ENCODE measurements around the gene PERCC1. TPM values are rescaled to one million over a fixed set of nuclear protein-coding genes. Genes with fewer than 3 reads are reported as not detected.

Gene PERCC1
- polyA plus RNA-seq, 4 donors: 0.58 to 0.69 TPM; not detected in 2

DNA sequence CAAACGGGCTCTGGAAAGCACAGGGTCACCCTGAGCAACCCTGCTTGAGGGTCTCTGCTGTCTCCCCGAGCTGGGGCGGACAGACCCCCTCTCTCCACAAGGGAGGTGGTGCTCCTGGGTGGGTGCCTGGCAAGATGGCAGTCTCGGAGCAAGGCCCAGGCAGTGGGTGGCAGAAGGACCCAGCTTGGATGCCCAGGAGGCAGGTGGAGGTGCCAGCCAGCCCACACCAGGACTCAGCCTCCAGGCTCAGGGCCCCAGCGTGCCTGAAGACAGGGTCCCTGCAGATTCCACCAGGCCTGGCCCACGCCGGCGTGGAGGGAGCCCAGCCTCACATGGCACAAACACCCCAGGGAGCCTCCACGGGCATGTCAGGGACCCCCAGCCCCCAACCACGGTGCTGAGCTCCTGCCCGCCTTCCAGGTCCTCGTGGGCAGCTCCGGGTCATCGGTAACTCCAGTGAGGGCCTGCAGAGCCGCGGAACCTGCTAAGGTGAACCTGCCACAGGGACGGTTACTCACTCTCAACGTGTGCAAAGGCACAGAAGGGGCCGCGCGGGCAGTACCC is 37.2 kb upstream of the PERCC1 start:
- no peak for DNase-seq
- peaks cover 13 to 83% (median 23%) of the 10 kb centered on the region in 3 donors for H3K36me3 ChIP-seq (ENCODE audit: control insufficient read depth in 3 of 3, insufficient read depth in 2 of 3, low read depth in 1 of 3, low read length in 3 of 3)
- 97 to 98% (median 97%) methylated on average over 20 to 21 of the region's 21 CpGs for whole genome bisulfite sequencing, 3 donors

DNA sequence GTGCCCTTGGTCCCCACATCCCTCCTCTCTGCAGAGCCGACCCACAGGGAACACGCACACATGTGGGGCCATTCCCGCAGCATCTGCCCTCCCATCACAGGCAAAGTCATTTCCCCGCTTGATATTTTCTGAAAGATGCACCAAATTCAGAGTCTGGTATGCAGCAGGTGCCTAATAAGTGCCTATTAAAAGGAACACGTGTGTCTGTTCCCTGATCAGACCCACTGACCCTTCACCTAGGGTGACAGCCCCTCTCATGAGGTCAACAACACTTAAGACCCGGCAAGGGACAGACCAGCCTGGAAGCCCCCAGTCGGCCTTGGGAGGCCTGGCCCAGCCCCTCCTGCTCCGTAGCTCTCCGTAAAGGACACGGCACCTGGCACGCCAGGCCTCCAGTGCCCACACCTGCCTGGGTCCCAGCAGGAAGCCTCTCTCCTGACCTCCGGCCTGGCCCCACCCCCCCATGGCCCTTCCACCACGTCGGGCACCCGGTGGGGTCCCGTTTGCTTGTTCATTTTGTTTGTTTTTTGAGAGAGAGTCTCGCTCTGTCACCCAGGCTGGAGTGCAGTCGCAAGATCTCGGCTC is 36.4 kb upstream of the PERCC1 start:
- WGBS, 3 donors: 91 to 92% (median 91%) methylated on average over 19 of the region's 19 CpGs
- H3K4me3 ChIP-seq (ENCODE audit: low read depth in 1 of 3, low read length in 3 of 3): no peak overlapping the region
- H3K27me3 ChIP-seq (ENCODE audit: control insufficient read depth in 3 of 3, insufficient read depth in 3 of 3, low read length in 3 of 3): no peaks in the 10 kb centered on the region
- DNase-seq: no peak
- H3K4me1 ChIP-seq (ENCODE audit: control insufficient read depth in 3 of 3, insufficient read depth in 2 of 3, low read depth in 1 of 3, low read length in 2 of 3): no peaks in the 10 kb centered on the region
- peaks cover 16 to 84% (median 23%) of the 10 kb centered on the region in 3 donors for H3K36me3 ChIP-seq (ENCODE audit: control insufficient read depth in 3 of 3, insufficient read depth in 2 of 3, low read depth in 1 of 3, low read length in 3 of 3)
- H3K27ac ChIP-seq (ENCODE audit: low read depth in 1 of 3, low read length in 2 of 3): no peak overlapping the region
- H3K9me3 ChIP-seq (ENCODE audit: control insufficient read depth in 2 of 2, insufficient read depth in 1 of 2, low read depth in 1 of 2, low read length in 1 of 2): no peaks in the 10 kb centered on the region
- no peak for FAIRE-seq

More for the DNA sequence above, 37.2 kb upstream of the PERCC1 start:
- H3K4me3 ChIP-seq (ENCODE audit: low read depth in 1 of 3, low read length in 3 of 3): no peak overlapping the region
- no peaks in the 10 kb centered on the region for H3K4me1 ChIP-seq (ENCODE audit: control insufficient read depth in 3 of 3, insufficient read depth in 2 of 3, low read depth in 1 of 3, low read length in 2 of 3)
- no peaks in the 10 kb centered on the region for H3K9me3 ChIP-seq (ENCODE audit: control insufficient read depth in 2 of 2, insufficient read depth in 1 of 2, low read depth in 1 of 2, low read length in 1 of 2)
- FAIRE-seq: no peak
- H3K27ac ChIP-seq (ENCODE audit: low read depth in 1 of 3, low read length in 2 of 3): no peak overlapping the region
- no peaks in the 10 kb centered on the region for H3K27me3 ChIP-seq (ENCODE audit: control insufficient read depth in 3 of 3, insufficient read depth in 3 of 3, low read length in 3 of 3)

DNA sequence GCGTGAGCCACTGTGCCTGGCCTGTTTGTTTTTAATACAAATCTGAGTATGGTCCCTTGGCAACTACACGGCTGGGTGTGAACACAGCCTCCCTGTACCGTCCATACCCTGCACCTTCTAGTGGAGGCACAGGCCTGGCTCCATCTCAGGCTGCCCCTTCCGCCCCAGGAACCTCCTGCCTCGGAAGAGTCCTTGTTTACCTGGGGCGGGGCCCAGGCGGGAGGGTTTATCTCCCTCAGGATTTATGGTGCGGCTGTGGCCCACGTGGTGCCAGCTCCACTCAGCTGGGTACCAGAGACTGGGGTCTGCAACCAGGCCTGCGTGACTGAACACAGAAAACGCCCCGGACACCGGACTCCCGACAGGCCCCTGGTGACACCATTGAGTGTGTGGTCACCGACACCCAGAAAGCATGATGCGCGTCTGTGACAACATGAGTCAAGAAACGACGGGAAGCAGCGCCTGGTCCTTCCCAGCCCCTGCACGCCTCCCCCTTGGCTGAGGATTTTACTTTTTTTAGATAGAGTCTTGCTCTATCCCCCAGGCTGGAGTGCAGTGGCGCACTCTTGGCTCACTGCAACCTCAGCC is 35.3 kb upstream of the PERCC1 start:
- no peaks in the 10 kb centered on the region for H3K9me3 ChIP-seq (ENCODE audit: control insufficient read depth in 2 of 2, insufficient read depth in 1 of 2, low read depth in 1 of 2, low read length in 1 of 2)
- 68 to 83% (median 82%) methylated on average over 22 of the region's 22 CpGs for WGBS, 3 donors
- no peak overlapping the region for H3K4me3 ChIP-seq (ENCODE audit: low read depth in 1 of 3, low read length in 3 of 3)
- no peaks in the 10 kb centered on the region for H3K27me3 ChIP-seq (ENCODE audit: control insufficient read depth in 3 of 3, insufficient read depth in 3 of 3, low read length in 3 of 3)
- H3K27ac ChIP-seq (ENCODE audit: low read depth in 1 of 3, low read length in 2 of 3): no peak overlapping the region
- H3K4me1 ChIP-seq (ENCODE audit: control insufficient read depth in 3 of 3, insufficient read depth in 2 of 3, low read depth in 1 of 3, low read length in 2 of 3): no peaks in the 10 kb centered on the region
- peaks cover 16 to 83% (median 16%) of the 10 kb centered on the region in 3 donors for H3K36me3 ChIP-seq (ENCODE audit: control insufficient read depth in 3 of 3, insufficient read depth in 2 of 3, low read depth in 1 of 3, low read length in 3 of 3)
- FAIRE-seq (no peak), DNase-seq (peak in 1 of 2 donors; percentile 23)

DNA sequence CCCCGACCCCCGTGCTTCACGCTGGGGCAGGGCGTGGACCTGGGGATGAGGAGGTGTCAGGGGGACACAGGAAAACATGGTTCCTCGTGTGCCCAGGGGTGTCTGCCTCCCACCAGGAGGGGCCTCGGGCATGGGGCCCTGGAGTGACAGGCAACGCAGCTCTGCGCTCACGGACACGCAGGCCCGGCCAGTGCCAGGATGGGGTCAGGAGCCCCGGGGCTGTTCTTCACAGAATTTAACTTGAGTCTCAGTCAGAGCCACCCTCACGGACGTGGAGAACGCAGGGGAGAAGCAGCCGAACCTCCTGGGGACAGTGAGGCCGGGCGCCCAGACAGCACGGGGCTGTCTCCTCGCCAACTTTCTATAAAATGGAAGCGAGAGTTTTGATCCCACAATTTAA is 33.1 kb upstream of the PERCC1 start:
- Histone ChIP-seq H3K27me3 (ENCODE audit: control insufficient read depth in 3 of 3, insufficient read depth in 3 of 3, low read length in 3 of 3) (no peaks in the 10 kb centered on the region), H3K9me3 (ENCODE audit: control insufficient read depth in 2 of 2, insufficient read depth in 1 of 2, low read depth in 1 of 2, low read length in 1 of 2) (no peaks in the 10 kb centered on the region), H3K27ac (ENCODE audit: low read depth in 1 of 3, low read length in 2 of 3) (no peak overlapping the region), H3K36me3 (ENCODE audit: control insufficient read depth in 3 of 3, insufficient read depth in 2 of 3, low read depth in 1 of 3, low read length in 3 of 3) (peaks cover 18 to 86% (median 21%) of the 10 kb centered on the region in 3 donors), H3K4me3 (ENCODE audit: low read depth in 1 of 3, low read length in 3 of 3) (no peak overlapping the region), H3K4me1 (ENCODE audit: control insufficient read depth in 3 of 3, insufficient read depth in 2 of 3, low read depth in 1 of 3, low read length in 2 of 3) (no peaks in the 10 kb centered on the region)
- DNase-seq (no peak), FAIRE-seq (no peak)
- 94 to 95% (median 94%) methylated on average over 17 to 21 of the region's 21 CpGs for WGBS, 3 donors

DNA sequence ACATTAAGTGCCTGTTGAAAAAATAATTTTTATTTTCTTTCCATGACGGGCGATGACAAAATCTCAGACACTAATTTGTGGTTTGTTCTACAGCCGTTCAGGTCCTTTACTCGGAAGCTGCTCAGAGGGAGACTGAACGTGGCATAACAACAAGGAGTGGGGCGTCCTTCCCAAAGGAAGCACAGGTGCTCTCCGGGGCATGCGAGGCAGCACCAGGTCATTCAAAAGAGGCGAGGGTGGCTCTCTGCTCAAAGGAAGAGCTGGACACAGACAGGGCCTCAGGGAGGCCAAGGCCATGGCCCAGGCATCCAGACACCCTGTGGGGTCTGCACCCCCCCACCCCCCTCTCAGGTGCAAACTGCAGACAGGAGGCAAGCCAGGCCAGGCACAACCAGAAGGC is 32.5 kb upstream of the PERCC1 start:
- Histone ChIP-seq H3K27ac (ENCODE audit: low read depth in 1 of 3, low read length in 2 of 3) (no peak overlapping the region), H3K4me3 (ENCODE audit: low read depth in 1 of 3, low read length in 3 of 3) (no peak overlapping the region), H3K36me3 (ENCODE audit: control insufficient read depth in 3 of 3, insufficient read depth in 2 of 3, low read depth in 1 of 3, low read length in 3 of 3) (peaks cover 17 to 86% (median 20%) of the 10 kb centered on the region in 3 donors), H3K4me1 (ENCODE audit: control insufficient read depth in 3 of 3, insufficient read depth in 2 of 3, low read depth in 1 of 3, low read length in 2 of 3) (no peaks in the 10 kb centered on the region), H3K27me3 (ENCODE audit: control insufficient read depth in 3 of 3, insufficient read depth in 3 of 3, low read length in 3 of 3) (no peaks in the 10 kb centered on the region), H3K9me3 (ENCODE audit: control insufficient read depth in 2 of 2, insufficient read depth in 1 of 2, low read depth in 1 of 2, low read length in 1 of 2) (no peaks in the 10 kb centered on the region)
- WGBS, 3 donors: 95 to 96% (median 95%) methylated on average over 9 of the region's 9 CpGs
- no peak for FAIRE-seq
- no peak for DNase-seq

DNA sequence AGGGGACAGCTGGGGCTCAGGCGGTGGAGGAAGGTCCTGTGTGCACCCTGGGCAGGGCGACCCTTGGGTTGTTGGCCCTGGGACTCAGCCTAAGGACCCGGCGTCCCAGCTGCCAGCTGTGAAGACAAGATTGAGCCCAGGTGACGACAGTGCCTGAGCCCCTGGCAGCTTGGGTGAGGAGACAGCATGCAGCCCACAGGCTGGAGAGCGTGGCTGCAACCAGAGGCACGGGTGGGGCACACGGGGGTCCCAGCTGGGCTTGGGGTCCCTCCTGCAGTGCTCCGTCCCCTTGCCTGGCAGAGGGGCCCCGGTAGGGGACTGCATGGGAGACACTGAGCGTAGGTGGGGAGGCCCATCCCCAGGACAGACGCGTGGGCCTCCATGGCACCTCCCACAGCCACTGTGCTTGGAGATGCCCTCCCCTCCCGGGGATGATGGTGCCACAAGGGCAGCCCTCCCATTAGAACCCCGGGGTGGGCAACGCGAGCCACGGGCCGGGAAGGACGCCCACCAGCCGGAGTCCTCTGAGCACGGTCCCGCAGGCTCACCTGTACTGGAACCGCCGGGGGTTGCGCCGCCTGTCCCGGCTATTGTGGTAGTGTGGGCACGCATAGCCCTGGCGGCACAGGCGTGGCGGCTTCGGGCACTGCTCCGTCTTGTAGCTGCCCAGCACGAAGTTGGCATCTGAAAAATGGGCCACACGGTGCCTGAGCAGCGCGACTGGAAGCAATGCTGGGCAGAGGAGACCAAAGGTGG is 31.9 kb upstream of the PERCC1 start:
- peaks cover 11 to 86% (median 14%) of the 10 kb centered on the region in 3 donors for H3K36me3 ChIP-seq (ENCODE audit: control insufficient read depth in 3 of 3, insufficient read depth in 2 of 3, low read depth in 1 of 3, low read length in 3 of 3)
- no peak overlapping the region for H3K4me3 ChIP-seq (ENCODE audit: low read depth in 1 of 3, low read length in 3 of 3)
- H3K4me1 ChIP-seq (ENCODE audit: control insufficient read depth in 3 of 3, insufficient read depth in 2 of 3, low read depth in 1 of 3, low read length in 2 of 3): no peaks in the 10 kb centered on the region
- 96 to 98% (median 96%) methylated on average over 28 to 38 of the region's 38 CpGs for WGBS, 3 donors
- no peaks in the 10 kb centered on the region for H3K27me3 ChIP-seq (ENCODE audit: control insufficient read depth in 3 of 3, insufficient read depth in 3 of 3, low read length in 3 of 3)
- FAIRE-seq: no peak
- no peak overlapping the region for H3K27ac ChIP-seq (ENCODE audit: low read depth in 1 of 3, low read length in 2 of 3)
- no peaks in the 10 kb centered on the region for H3K9me3 ChIP-seq (ENCODE audit: control insufficient read depth in 2 of 2, insufficient read depth in 1 of 2, low read depth in 1 of 2, low read length in 1 of 2)
- DNase-seq: no peak

DNA sequence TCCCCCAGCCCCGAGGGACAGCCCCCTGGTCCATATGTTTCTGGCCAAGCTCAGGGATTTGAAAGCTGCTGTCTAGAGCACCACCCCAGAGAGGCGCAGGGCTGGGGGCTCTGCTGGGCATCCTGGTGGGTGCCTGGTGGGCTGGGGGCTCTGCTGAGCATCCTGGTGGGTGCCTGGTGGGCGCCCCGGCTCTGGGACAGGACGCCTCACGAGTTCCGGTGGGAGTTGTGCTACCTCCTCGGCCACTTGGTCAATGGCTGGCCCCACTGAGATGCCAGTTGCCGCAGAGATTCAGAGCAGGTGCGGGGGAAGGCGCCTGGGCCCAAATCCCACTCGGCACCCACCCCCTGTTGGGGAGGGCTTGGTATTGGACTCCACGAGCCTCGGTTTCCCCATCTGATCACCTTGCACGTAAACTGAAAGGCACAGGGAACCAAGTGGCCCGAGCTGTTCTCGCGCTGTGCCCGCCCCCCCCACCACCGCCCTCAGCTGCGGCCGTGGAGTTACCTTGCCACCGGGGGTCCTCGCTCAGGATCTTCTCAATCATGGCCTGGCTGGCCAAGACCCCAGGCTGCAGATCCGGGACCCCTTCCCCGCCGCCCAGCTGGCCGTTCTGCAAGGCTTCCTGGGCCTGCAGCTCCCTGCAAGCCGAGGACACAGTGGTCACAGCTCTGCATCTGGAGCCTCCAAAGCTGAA is 29.7 kb upstream of the PERCC1 start:
- H3K9me3 ChIP-seq (ENCODE audit: control insufficient read depth in 2 of 2, insufficient read depth in 1 of 2, low read depth in 1 of 2, low read length in 1 of 2): no peaks in the 10 kb centered on the region
- DNase-seq (no peak), FAIRE-seq (no peak)
- peaks cover 8 to 90% (median 16%) of the 10 kb centered on the region in 3 donors for H3K36me3 ChIP-seq (ENCODE audit: control insufficient read depth in 3 of 3, insufficient read depth in 2 of 3, low read depth in 1 of 3, low read length in 3 of 3)
- no peaks in the 10 kb centered on the region for H3K4me1 ChIP-seq (ENCODE audit: control insufficient read depth in 3 of 3, insufficient read depth in 2 of 3, low read depth in 1 of 3, low read length in 2 of 3)
- no peaks in the 10 kb centered on the region for H3K27me3 ChIP-seq (ENCODE audit: control insufficient read depth in 3 of 3, insufficient read depth in 3 of 3, low read length in 3 of 3)
- no peak overlapping the region for H3K27ac ChIP-seq (ENCODE audit: low read depth in 1 of 3, low read length in 2 of 3)
- no peak overlapping the region for H3K4me3 ChIP-seq (ENCODE audit: low read depth in 1 of 3, low read length in 3 of 3)
- 91 to 96% (median 93%) methylated on average over 26 to 29 of the region's 29 CpGs for WGBS, 3 donors

- Histone ChIP-seq H3K27ac (ENCODE audit: low read depth in 1 of 3, low read length in 2 of 3) (no peak overlapping the region), H3K4me1 (ENCODE audit: control insufficient read depth in 3 of 3, insufficient read depth in 2 of 3, low read depth in 1 of 3, low read length in 2 of 3) (no peaks in the 10 kb centered on the region), H3K9me3 (ENCODE audit: control insufficient read depth in 2 of 2, insufficient read depth in 1 of 2, low read depth in 1 of 2, low read length in 1 of 2) (no peaks in the 10 kb centered on the region), H3K36me3 (ENCODE audit: control insufficient read depth in 3 of 3, insufficient read depth in 2 of 3, low read depth in 1 of 3, low read length in 3 of 3) (peaks cover 8 to 90% (median 16%) of the 10 kb centered on the region in 3 donors), H3K27me3 (ENCODE audit: control insufficient read depth in 3 of 3, insufficient read depth in 3 of 3, low read length in 3 of 3) (no peaks in the 10 kb centered on the region), H3K4me3 (ENCODE audit: low read depth in 1 of 3, low read length in 3 of 3) (no peak overlapping the region)
- no peak for DNase-seq
- WGBS, 3 donors: 92 to 94% (median 93%) methylated on average over 13 of the region's 13 CpGs
- no peak for FAIRE-seq
Observed at GRCh38 chr16:1401758-1402154, 29.1 kb upstream of the PERCC1 start.

All from small intestine (tissue), 7 donors.